HEK293 (cell line): Measurements from ENCODE around the gene VSTM2L.

ENCODE experiments used
- ATF2 ChIP-seq: fragments of 450-650 bp; formaldehyde crosslinking; IDR thresholded peaks from 2 replicates; pipeline ENCODE4 v1.5.1; 2016; ENCODE audit warnings: missing biosample characterization, missing genetic modification characterization, low read depth
- BCL11A ChIP-seq: fragments of 450-650 bp; formaldehyde crosslinking; IDR thresholded peaks from 2 replicates; pipeline ENCODE4 v1.5.1; 2016; ENCODE audit warnings: low read depth, missing biosample characterization, missing genetic modification characterization
- GLIS2 ChIP-seq: fragments of 450-650 bp; formaldehyde crosslinking; IDR thresholded peaks from 2 replicates; pipeline ENCODE4 v1.5.1; 2016; ENCODE audit warnings: missing biosample characterization, missing genetic modification characterization
- HOXC10 ChIP-seq: sonication (generic); formaldehyde crosslinking; IDR thresholded peaks from 2 replicates; pipeline ENCODE4 v1.8.1; 2023; ENCODE audit warnings: mild to moderate bottlenecking, missing genetic modification reagents
- KLF7 ChIP-seq: fragments of 450-650 bp; formaldehyde crosslinking; IDR thresholded peaks from 2 replicates; pipeline ENCODE4 v1.5.1; 2016; ENCODE audit warnings: missing biosample characterization, missing genetic modification characterization, borderline replicate concordance
- MYNN ChIP-seq: fragments of 450-650 bp; formaldehyde crosslinking; IDR thresholded peaks from 2 replicates; pipeline ENCODE4 v1.5.1; 2016; ENCODE audit warnings: missing biosample characterization, missing genetic modification characterization, borderline replicate concordance
- PRDM1 ChIP-seq: fragments of 450-650 bp; formaldehyde crosslinking; IDR thresholded peaks from 2 replicates; pipeline ENCODE4; 2016; ENCODE audit warnings: missing biosample characterization, missing genetic modification characterization
- RBAK ChIP-seq: fragments of 450-650 bp; formaldehyde crosslinking; IDR thresholded peaks from 2 replicates; pipeline ENCODE4 v1.5.1; 2016; ENCODE audit warnings: missing biosample characterization, missing genetic modification characterization
- REST ChIP-seq: fragments of 450-650 bp; formaldehyde crosslinking; IDR thresholded peaks from 2 replicates; pipeline ENCODE4 v1.5.1; 2016; ENCODE audit warnings: missing biosample characterization, missing genetic modification characterization
- SALL2 ChIP-seq: fragments of 450-650 bp; formaldehyde crosslinking; IDR thresholded peaks from 2 replicates; pipeline ENCODE4 v1.5.0; 2017; ENCODE audit warnings: missing biosample characterization, mild to moderate bottlenecking, missing genetic modification characterization, borderline replicate concordance
- SP7 ChIP-seq: fragments of 450-650 bp; formaldehyde crosslinking; IDR thresholded peaks from 2 replicates; pipeline ENCODE4 v1.5.1; 2016; ENCODE audit warnings: missing biosample characterization, missing genetic modification characterization
- ZBTB6 ChIP-seq: fragments of 450-650 bp; formaldehyde crosslinking; IDR thresholded peaks from 2 replicates; pipeline ENCODE4 v1.5.1; 2017; ENCODE audit warnings: missing biosample characterization, missing genetic modification characterization
- ZNF10 ChIP-seq: fragments of 450-650 bp; formaldehyde crosslinking; IDR thresholded peaks from 2 replicates; pipeline ENCODE4 v1.5.1; 2017; ENCODE audit warnings: missing biosample characterization, missing genetic modification characterization
- ZNF114 ChIP-seq: fragments of 450-650 bp; formaldehyde crosslinking; IDR thresholded peaks from 2 replicates; pipeline ENCODE4 v1.5.0; 2017; ENCODE audit warnings: missing biosample characterization, missing genetic modification characterization
- ZNF148 ChIP-seq: fragments of 450-650 bp; formaldehyde crosslinking; IDR thresholded peaks from 2 replicates; pipeline ENCODE4 v1.5.0; 2017; ENCODE audit warnings: missing biosample characterization, missing genetic modification characterization, borderline replicate concordance
- ZNF335 ChIP-seq: fragments of 450-650 bp; formaldehyde crosslinking; conservative IDR thresholded peaks from 2 replicates; pipeline ENCODE4 v1.5.1; 2016; ENCODE audit warnings: missing biosample characterization, missing genetic modification characterization
- ZNF391 ChIP-seq: fragments of 450-650 bp; formaldehyde crosslinking; IDR thresholded peaks from 2 replicates; pipeline ENCODE4 v1.5.1; 2016; ENCODE audit warnings: low read depth, missing biosample characterization, missing genetic modification characterization, borderline replicate concordance
- ZNF394 ChIP-seq: fragments of 450-650 bp; formaldehyde crosslinking; IDR thresholded peaks from 2 replicates; pipeline ENCODE4 v1.5.1; 2016; ENCODE audit warnings: missing biosample characterization, missing genetic modification characterization, mild to moderate bottlenecking, moderate library complexity, borderline replicate concordance
- ZNF544 ChIP-seq: fragments of 450-650 bp; formaldehyde crosslinking; IDR thresholded peaks from 2 replicates; pipeline ENCODE4 v1.5.0; 2017; ENCODE audit warnings: missing biosample characterization, missing genetic modification characterization
- ZNF610 ChIP-seq: fragments of 450-650 bp; formaldehyde crosslinking; IDR thresholded peaks from 2 replicates; pipeline ENCODE4 v1.5.1; 2016; ENCODE audit warnings: missing biosample characterization, missing genetic modification characterization, borderline replicate concordance
- ZNF670 ChIP-seq: fragments of 450-650 bp; formaldehyde crosslinking; IDR thresholded peaks from 2 replicates; pipeline ENCODE4 v1.5.1; 2016; ENCODE audit warnings: missing biosample characterization, missing genetic modification characterization, low read depth
- ZNF777 ChIP-seq: fragments of 450-650 bp; formaldehyde crosslinking; IDR thresholded peaks from 2 replicates; pipeline ENCODE4 v1.5.1; 2017; ENCODE audit warnings: missing biosample characterization, missing genetic modification characterization, borderline replicate concordance
- ZNF785 ChIP-seq: fragments of 450-650 bp; formaldehyde crosslinking; IDR thresholded peaks from 2 replicates; pipeline ENCODE4 v1.5.1; 2016; ENCODE audit warnings: missing biosample characterization, missing genetic modification characterization
- ZNF791 ChIP-seq: fragments of 450-650 bp; formaldehyde crosslinking; IDR thresholded peaks from 2 replicates; pipeline ENCODE4 v1.5.1; 2016; ENCODE audit warnings: missing biosample characterization, missing genetic modification characterization
- ZNF830 ChIP-seq: fragments of 450-650 bp; IDR thresholded peaks from 2 replicates; pipeline ENCODE4 v1.5.0; 2018; ENCODE audit warnings: missing biosample characterization, missing genetic modification characterization, low read depth, mild to moderate bottlenecking, moderate library complexity
- ZNF837 ChIP-seq: fragments of 450-650 bp; formaldehyde crosslinking; IDR thresholded peaks from 2 replicates; pipeline ENCODE4 v1.5.1; 2016; ENCODE audit warnings: missing biosample characterization, missing genetic modification characterization
- ZSCAN23 ChIP-seq: fragments of 450-650 bp; formaldehyde crosslinking; IDR thresholded peaks from 2 replicates; pipeline ENCODE4 v1.5.1; 2016; ENCODE audit warnings: missing biosample characterization, missing genetic modification characterization

Gene VSTM2L

GRCh38 chr20:37907677-37908401 is 4.9 kb downstream of the VSTM2L start (continued):
- TF ChIP-seq ZNF148 (no peak), SP7 (tag by site-specific recombination) (peak; percentile 61), SALL2 (tag by site-specific recombination) (no peak), PRDM1 (tag by site-specific recombination) (no peak), BCL11A (tag by site-specific recombination) (no peak), ZNF785 (no peak), ZNF610 (tag by site-specific recombination) (no peak), ZNF791 (tag by site-specific recombination) (no peak), ZNF777 (tag by site-specific recombination) (no peak), REST (tag by site-specific recombination) (no peak), ZNF114 (no peak), ATF2 (tag by site-specific recombination) (no peak), ZNF391 (tag by site-specific recombination) (no peak), MYNN (tag by site-specific recombination) (no peak), ZNF335 (tag by site-specific recombination) (no peak; the same call in 1 of the 2 replicates), ZBTB6 (tag by site-specific recombination) (no peak), ZNF544 (tag by site-specific recombination) (no peak), RBAK (tag by site-specific recombination) (no peak), GLIS2 (tag by site-specific recombination) (peak; percentile 13), ZNF394 (no peak), HOXC10 (CRISPR knock-in tag) (no peak), ZNF830 (tag by site-specific recombination) (no peak), KLF7 (no peak), ZNF837 (tag by site-specific recombination) (no peak), ZNF670 (tag by site-specific recombination) (no peak), ZNF10 (no peak), ZSCAN23 (tag by site-specific recombination) (no peak)
